GM21717 (cell line): ENCODE data around the gene PVALB.

ENCODE experiments used
- ATAC-seq: cut with Tn5 transposase; IDR thresholded peaks from one replicate; pipeline ENCODE4 v1.9.1; 2021; ENCODE audit warnings: mild to moderate bottlenecking, moderate library complexity; ENCODE audit not compliant: unreplicated experiment

PVALB gene

DNA sequence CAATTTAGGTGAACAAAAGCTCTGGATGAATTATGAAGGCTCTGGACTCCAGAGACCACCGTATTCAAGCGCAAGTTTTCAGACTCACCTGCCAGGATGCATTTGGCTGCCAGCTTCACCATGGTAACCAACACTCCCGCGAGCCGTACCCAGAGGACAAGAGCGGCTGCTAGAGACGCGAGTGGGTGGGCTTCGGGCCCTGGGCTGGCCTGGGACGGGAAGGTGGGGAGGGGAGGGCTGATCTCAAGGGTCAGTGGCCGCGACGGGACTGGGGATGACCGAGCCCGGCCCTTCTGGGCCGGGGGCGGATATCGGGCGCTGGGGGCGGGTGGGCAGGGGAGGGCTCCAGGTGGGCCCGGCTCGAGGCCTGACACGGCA is 41.3 kb downstream of the PVALB start:
- ATAC-seq, result peak; percentile 11

- no peak for ATAC-seq
Measured at GRCh38 chr22:36773935-36774334, 42.9 kb downstream of the PVALB start.

DNA sequence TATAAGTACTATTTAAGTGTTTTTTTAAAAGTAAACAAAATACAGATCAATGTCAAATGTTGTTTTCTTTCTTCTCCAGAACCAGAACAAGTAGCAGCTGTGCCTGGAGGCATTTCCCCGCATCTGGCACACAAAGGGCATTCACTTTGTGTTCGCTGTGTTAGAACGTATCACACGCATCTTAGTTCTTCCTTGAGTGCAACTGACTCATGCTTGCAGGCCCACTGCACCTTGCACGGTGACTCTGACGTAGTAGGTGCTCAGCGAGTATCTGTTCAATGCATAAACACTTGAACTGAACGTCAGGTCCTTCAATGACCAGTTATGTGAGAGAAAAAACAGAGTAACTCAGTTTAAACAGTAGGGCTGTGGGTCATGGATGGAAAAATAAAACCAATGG is 44.4 kb downstream of the PVALB start:
- ATAC-seq, result no peak

GRCh38 chr22:36771356-36772063 is 45.3 kb downstream of the PVALB start:
- ATAC-seq, result no peak

DNA sequence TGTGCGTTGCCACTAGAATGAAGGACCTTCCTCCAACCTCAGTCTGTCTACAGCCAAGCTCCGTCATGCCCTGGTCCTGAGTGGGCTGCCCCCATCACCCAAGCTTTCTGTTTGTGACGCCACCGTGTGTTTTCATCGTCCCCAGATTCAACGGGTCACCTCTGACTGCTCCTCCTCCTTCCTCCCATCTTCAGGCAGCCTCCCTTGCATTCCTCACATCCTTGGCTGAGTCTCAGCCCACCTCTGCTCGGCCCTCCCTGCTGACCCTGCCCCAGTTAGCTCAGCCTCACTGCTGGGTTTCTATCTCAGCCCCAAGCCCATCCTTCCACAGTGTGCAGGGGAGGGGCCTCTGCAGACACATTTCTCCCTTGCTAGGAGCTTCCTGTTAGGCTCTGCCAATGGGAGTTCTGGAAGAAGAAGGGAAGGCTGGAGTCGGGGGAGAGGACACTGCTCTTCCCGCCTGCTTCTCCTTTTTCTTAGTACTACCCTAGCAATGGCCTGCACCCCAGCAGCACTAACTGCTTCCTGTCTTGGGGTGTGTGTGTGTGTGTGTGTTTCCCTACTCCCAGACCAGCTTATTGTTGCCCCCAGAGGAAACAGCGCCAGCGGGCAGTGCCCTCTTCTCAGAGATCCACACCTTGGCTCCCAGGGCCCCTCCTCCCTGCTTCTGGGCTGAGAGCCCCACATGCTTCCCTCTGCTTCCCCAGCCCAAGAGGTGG is 46.2 kb downstream of the PVALB start:
- ATAC-seq, result no peak

DNA sequence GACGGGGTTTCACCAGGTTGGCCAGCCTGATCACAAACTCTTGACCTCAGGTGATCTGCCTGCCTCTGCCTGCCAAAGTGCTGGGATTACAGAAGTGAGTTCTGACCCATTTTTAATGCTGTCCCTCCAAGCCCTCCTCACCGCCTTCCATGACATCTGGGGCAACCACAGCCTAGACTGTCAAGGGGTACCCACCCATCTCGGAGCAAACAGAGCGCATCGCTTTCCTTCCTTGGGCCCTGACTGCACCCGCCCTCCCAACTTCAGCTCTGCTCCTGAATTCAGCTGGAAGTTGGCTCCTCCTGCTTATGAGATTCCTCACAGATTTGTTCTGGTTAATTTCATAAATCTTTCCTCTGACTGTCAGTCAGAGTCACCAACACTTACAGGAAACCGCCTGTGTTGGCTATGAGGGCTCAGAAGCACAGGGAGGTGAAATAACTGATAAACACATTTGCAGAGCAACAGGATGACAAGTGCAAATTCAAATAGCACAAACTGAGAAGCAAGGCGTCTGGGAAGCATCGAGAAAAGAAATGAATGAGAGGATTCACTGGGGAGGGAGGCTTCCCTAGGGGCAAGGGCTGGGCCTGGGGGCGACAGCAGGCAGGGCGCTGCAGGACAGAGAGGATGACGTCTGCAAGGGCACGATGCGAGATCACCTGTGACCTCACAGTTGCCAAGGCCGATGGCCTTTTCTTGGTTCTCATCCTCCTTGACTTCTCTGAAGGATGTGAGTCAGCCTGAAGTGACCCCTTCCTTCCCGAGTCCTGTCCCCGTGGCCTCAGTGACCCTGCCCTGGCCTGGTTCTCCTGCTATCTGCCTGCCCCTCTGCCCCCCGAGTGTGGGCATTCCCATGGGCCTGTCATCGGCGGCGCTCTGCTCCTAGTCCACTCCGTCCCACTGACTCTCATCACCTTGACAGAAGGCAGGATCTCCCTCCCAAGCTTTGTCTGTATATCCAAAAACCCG is 47.0 kb downstream of the PVALB start:
- ATAC-seq, result no peak

DNA sequence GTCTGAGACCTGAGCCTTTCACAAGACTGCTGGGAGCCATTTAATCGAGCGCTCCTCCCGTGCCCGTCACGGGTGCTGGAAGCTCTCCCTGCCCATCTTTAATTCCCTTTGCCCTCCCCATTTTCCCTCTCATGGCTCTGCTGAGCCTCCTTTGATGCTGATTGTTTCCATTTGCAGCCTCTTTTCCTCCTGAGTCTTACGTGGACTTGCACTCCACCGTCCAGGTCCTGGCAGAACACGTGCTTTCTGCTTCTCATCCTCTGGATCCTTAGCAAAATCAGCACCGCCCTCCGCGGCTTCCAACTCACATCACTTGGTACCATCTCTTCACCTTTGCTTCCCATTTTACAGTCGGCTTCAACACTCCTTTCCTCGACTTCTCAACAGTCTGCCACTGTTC is 48.2 kb downstream of the PVALB start:
- no peak for ATAC-seq

DNA sequence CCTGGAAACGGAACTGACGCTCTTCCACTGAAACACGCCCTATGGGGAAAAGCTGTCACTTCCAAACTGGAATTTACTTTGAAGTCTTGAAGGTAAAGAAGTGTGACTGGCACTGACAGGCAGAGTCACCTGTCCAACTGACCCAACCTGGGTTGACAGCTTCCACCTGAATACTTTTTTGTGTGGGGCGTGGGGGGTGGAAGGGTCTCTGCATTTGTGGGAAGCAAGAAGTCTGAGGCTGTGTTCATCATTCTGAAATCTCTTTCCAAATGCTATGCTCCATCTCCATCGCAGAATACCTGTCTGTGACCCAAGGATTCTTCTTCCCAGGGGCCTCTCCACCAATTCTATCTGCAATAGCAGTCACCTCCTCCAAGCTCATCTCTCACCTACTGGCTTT is 48.7 kb downstream of the PVALB start:
- ATAC-seq, result no peak

DNA sequence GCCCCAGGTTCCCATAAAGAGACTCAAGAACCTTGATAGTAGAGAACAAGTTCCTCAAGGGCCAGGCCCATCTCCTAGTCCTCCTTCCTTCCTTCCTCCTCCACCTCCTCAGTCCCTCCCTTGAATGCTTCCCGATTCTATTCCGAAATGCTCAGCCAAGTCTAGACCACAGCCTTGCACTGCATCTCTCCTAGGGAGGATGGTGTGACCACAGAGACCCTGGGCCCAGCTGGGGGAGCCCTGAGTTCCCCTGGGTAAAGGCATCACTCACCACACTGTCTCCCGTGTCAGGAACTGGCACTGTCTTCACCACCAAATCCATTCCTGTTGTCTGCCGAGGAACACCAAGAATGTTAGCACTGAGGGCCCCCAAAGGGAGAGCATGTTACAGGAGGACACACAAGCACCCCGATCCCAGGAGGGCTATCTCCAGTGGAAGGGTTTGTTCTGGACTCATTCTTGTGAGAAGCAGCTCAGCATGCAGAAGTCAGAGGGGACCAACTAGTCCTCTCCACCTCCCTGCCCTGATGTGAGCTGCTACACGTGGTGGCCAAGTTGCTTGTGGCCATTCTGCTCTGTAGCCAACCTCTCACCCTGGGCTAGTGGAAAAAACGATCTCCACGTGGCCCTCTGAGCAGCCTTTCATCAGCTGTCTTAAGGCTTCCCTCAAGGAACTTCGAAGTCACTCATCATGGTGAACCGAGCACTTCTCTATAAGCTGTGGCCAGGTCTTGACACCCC is 49.6 kb downstream of the PVALB start:
- ATAC-seq, result no peak

GRCh38 chr22:36765943-36766450 is 50.8 kb downstream of the PVALB start:
- ATAC-seq, result no peak

DNA sequence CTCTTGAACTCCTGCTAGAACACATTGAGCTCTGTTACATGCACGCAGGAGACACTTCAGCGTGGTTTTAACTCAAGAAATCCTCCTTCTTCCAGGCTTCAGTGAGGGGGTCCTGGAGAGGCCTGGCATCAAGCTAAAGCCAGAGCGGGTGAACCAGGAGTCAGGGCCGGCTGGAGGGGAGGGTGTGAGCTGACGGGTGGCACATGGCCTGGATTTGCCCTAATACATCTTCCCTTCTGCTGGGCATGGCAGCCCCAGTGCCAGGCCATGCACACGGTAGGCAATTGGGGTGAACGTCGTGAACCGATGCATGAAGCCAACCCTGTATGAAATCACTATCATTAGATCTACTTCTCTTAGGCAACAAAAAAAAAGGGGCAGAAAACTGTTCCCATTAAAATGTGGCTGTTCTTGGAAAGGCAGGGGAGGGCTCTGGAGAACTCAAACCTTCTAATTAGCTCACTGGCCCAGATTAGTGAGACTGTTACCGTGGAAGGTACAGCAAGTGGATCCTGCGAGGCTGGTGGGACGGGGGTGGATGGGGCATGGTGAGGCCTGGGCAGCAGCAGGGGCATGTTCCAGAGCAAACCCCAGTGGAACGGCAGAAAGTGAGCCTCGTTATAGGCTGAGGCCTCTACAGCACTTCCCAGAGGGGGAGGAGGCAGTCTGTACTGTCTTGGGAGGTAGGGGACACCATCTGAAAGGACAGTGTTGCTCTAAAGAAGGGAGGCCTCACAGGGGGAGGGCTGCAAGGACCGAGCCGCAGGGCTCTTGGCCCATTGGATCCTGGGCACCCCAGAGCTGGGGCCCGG is 51.5 kb downstream of the PVALB start:
- ATAC-seq, result no peak

DNA sequence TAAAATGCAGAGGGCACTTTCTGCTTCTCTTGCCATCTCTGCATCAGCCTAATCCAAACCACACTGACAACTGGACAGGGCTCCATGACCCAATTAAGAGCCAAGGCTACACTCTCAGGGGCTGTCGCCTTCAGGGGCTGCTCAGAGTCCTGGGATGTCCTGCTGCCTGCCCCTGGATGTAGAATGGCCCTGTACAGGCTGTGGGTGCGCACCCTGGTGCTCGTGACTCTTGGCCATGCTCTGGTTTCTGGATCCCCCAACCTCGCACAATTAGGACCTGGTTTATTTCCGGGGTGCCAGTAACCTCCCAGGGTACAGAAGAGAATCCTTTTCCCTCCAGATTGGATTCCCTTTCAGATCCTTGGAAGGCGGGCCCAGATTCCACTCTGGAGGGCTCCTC is 52.2 kb downstream of the PVALB start:
- ATAC-seq, result no peak

DNA sequence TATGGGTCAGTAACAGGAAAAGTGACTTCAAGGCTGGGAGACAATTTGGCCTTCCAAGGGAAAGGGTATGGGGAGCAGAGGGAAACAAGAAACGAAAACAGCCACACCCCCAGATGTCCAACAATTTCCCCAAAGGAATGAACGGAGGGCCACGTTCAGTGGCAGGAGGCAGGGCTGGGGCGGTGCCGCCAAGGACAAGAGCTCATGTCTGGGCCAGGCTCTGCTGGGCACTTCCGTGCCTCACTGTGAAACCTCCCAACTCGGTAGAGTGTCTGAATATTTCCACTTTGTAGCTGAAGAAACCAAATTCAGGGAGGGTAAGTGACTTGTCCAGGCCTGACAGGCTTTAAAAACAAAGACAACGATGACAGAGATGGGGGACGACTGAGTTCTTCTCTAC is 52.8 kb downstream of the PVALB start:
- no peak for ATAC-seq

- no peak for ATAC-seq
Measured at GRCh38 chr22:36763576-36763975, 53.3 kb downstream of the PVALB start.

DNA sequence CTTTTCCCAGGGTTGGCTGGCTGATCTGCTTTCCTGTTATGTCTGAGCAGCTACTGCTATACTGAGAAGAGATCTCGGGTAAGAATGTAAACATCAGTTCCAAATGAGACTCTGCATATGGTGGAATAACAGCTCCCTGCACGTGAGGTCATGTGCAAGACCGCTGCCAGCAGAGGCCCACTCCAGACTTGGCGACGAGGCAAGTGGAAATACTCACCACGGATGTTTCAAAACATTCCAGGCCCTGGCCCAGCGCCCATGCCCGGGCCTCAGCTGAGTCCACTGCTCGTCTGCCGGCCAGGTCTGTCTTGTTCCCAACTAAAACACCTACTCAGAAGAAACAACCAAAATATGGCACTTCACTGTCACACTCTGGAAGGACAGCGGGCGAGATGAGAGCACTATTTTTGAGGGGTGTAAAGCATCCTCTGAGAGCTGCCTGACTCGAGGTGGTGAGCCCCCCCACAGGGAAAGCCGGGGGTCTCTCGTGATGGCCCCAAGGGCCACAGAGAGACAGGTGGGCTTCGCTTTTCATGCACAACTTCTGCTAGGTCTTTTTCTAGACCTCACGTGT is 54.1 kb downstream of the PVALB start:
- ATAC-seq, result no peak

DNA sequence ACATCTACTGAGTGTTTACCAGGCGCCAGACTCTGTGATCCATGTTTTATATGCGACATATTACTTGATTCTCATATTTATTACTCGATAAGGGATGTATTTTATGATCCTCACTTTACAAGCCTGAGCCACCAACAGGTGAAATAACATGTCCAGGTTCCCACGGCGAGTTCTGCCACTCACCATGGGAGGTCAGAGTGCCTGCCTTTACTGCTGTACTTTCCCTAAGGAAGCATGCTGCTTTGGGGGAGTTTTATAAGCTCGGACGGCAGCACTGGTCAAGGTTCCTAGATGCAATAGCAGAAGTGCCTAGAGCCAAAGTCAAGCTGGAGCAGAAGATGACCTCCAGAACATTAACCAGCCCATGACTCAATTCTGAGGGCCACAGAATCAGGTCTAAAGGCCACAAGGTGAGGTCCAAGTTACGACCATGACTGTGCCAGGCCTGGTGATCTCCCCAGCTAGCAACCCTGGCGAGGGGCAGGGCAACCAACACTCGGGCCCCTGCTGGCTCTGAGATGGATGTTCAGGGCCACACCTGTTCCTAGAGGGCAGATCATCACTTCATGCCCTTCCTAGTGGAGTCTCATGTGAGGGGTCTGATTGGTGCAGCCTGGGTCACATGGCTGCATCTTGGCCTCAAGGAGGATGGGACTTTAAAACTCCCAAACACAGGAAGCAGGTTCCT is 55.1 kb downstream of the PVALB start:
- ATAC-seq, result no peak

GRCh38 chr22:36760786-36761185 is 56.0 kb downstream of the PVALB start:
- ATAC-seq, result no peak

GRCh38 chr22:36759481-36760159 is 57.2 kb downstream of the PVALB start:
- no peak for ATAC-seq
